ENCODE results near the gene TAX1BP3. TPM values are rescaled to one million over a fixed set of nuclear protein-coding genes. Genes with fewer than 3 reads are reported as not detected.
"Not testable (repeated sequence)": the region's sequence is repeated elsewhere in the genome, so short reads cannot be mapped to it uniquely, and the experiment has no call there.

TAX1BP3 gene, protein sequence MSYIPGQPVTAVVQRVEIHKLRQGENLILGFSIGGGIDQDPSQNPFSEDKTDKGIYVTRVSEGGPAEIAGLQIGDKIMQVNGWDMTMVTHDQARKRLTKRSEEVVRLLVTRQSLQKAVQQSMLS
- 10 to 100 TPM; 23.4 to 26.0 TPM for total RNA-seq
- polyA plus RNA-seq: 38.9 TPM

- Mint-ChIP-seq H3K9me3 (no peaks in the 10 kb centered on the region), H3K27me3 (no peaks in the 10 kb centered on the region), H3K4me1 (peaks cover 21 to 32% (median 25%) of the 10 kb centered on the region in 3 donors), H3K27ac (peak within 1 kb of the TSS; percentile 74 to 96 (median 86)), H3K36me3 (peaks cover 0 to 27% (median 0%) of the 10 kb centered on the region in 3 donors), H3K4me3 (peak within 1 kb of the TSS; percentile 90 to 98 (median 92))
- Histone ChIP-seq H3K27me3 (ENCODE audit: insufficient read depth, low read length, poor library complexity, severe bottlenecking) (no peaks in the 10 kb centered on the region), H3K27ac (ENCODE audit: low read depth, low read length) (peak within 1 kb of the TSS; percentile 55), H3K4me1 (ENCODE audit: insufficient read depth, low read length) (peaks cover 20% of the 10 kb centered on the region), H3K36me3 (ENCODE audit: insufficient read depth, low read length) (no peaks in the 10 kb centered on the region), H3K4me3 (ENCODE audit: low read length) (peak within 1 kb of the TSS; percentile 85), H3K9me3 (ENCODE audit: low read length) (no peaks in the 10 kb centered on the region)
- peak; percentile 98 to 100 (median 99) for DNase-seq
- POLR2A ChIA-PET: interaction anchor here (1.0 to 1.3 kb wide), 2 partner anchors 32 to 43 kb away, joined by 3 to 5 read pairs; partner anchors contain the start of genes CTNS and SHPK
- CTCF ChIA-PET: interaction anchor here (0.7 kb wide), 1 partner anchor 14 kb away, joined by 3 read pairs; no protein-coding TSS in a partner anchor
Observed at GRCh38 chr17:3668279-3669084, at the start of gene TAX1BP3, which contains the start of gene EMC6. Gene TAX1BP3 (minus strand): TSS chr17:3668578. CDS start chr17:3668526, 52 bp downstream. Gene EMC6 (plus strand): TSS chr17:3668812. CDS start chr17:3669147, 335 bp downstream.

DNA sequence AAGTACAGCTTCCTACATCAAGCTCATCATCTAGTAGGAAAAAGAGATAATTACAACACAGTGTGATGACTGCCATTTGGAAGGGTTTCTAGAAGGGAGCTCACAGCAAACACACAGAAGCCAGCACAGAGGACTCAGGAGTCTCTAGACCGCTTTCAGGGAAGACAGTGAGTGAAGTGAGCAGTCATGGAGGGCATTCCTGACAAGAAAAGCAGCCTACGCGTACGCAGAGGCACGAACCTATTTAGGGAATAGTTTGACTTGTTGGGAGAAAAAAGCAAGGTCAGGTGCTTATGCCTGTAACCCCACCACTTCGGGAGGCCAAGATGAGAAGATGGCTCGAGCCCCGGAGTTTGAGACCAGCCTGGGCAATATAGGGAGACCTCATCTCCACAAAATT, 46.9 kb upstream of the TAX1BP3 start:
- peaks cover 16 to 63% (median 27%) of the 10 kb centered on the region in 3 donors for H3K36me3 Mint-ChIP-seq
- no peak overlapping the region for H3K27ac ChIP-seq (ENCODE audit: low read depth, low read length)
- peaks cover 40 to 50% (median 44%) of the 10 kb centered on the region in 3 donors for H3K4me1 Mint-ChIP-seq
- H3K27me3 ChIP-seq (ENCODE audit: insufficient read depth, low read length, poor library complexity, severe bottlenecking): no peaks in the 10 kb centered on the region
- peak overlapping the region in 3 of 8 donors; percentile 27 to 87 (median 76) for H3K27ac Mint-ChIP-seq
- H3K27me3 Mint-ChIP-seq: no peaks in the 10 kb centered on the region
- no peak overlapping the region for H3K4me3 ChIP-seq (ENCODE audit: low read length)
- peak in 1 of 5 donors; percentile 1 for DNase-seq
- no peaks in the 10 kb centered on the region for H3K9me3 ChIP-seq (ENCODE audit: low read length)
- CTCF ChIA-PET: interaction anchor here (1.1 kb wide), 1 partner anchor 21 kb away, joined by 3 read pairs; no protein-coding TSS in a partner anchor
- POLR2A ChIA-PET: interaction anchor here (0.7 kb wide), 1 partner anchor 9 kb away, joined by 3 read pairs; no protein-coding TSS in a partner anchor
- no peaks in the 10 kb centered on the region for H3K9me3 Mint-ChIP-seq
- H3K4me3 Mint-ChIP-seq: no peak overlapping the region
- peaks cover 31% of the 10 kb centered on the region for H3K36me3 ChIP-seq (ENCODE audit: insufficient read depth, low read length)
- peaks cover 29% of the 10 kb centered on the region for H3K4me1 ChIP-seq (ENCODE audit: insufficient read depth, low read length)

DNA sequence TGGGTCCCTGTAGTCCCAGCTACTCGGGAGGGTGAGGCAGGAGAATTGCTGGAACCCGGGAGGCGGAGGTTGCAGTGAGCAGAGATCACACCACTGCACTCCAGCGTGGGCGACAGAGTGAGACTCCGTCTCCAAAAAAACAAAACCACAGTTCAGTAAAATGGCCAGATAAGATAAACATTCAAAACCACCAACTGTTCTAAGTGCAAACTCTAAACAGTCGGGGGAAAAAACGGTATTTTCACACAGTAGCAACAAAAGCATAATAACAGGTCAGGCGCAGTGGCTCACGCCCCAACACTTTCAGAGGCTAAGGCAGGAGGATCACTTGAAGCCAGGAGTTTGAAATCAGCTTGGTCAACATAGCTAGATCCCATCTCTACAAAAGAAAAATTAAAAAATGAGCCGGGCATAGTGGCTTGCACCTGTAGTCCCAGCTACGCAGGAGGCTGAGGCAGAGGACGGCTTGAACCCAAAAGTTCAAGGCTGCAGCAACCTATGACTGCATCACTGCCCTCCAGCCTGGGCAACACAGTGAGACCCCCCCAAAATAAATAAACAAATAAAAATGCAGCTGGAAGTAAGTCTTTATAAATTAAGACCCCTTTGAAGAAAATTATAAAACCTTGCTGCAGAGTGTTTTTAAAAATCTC, 44.6 kb upstream of the TAX1BP3 start:
- H3K27me3 ChIP-seq (ENCODE audit: insufficient read depth, low read length, poor library complexity, severe bottlenecking): no peaks in the 10 kb centered on the region
- no peaks in the 10 kb centered on the region for H3K9me3 Mint-ChIP-seq
- ChIA-PET POLR2A (interaction anchor here (0.6 kb wide), 1 partner anchor 52 kb away, joined by 6 read pairs; no protein-coding TSS in a partner anchor), CTCF (interaction anchor here (1.0 to 1.1 kb wide), 2 partner anchors 10 to 30 kb away, joined by 3 read pairs; no protein-coding TSS in a partner anchor)
- H3K9me3 ChIP-seq (ENCODE audit: low read length): no peaks in the 10 kb centered on the region
- no peak overlapping the region for H3K4me3 ChIP-seq (ENCODE audit: low read length)
- peaks cover 29% of the 10 kb centered on the region for H3K4me1 ChIP-seq (ENCODE audit: insufficient read depth, low read length)
- no peaks in the 10 kb centered on the region for H3K27me3 Mint-ChIP-seq
- peaks cover 41 to 48% (median 47%) of the 10 kb centered on the region in 3 donors for H3K4me1 Mint-ChIP-seq
- peak in 1 of 5 donors; percentile 15 for DNase-seq
- H3K36me3 ChIP-seq (ENCODE audit: insufficient read depth, low read length): peaks cover 30% of the 10 kb centered on the region
- H3K27ac Mint-ChIP-seq: peak overlapping the region; percentile 31 to 97 (median 88)
- H3K27ac ChIP-seq (ENCODE audit: low read depth, low read length): no peak overlapping the region
- H3K36me3 Mint-ChIP-seq: peaks cover 16 to 44% (median 21%) of the 10 kb centered on the region in 3 donors
- H3K4me3 Mint-ChIP-seq: peak overlapping the region in 6 of 7 donors; percentile 4 to 72 (median 44)

DNA sequence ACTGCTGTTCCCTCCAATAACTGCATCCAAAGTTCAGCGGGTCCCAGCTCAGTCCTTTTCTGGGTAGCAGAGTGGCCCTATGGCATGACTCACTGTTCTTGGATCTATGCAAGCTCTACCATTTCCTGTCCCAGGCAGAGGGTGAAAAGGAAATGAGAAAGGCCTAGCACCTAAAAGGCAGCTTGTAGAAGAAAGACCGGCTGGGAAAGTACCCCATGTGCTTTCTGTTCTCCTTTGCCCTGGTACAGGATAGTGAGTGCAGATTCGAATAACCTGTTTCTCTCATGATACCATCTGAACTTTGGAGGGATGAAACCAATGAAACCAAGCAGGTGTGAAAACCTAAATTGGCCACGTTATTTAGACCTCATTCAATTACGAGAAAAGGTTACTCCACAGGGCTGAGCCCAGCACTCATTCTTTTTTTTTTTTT, 42.6 kb upstream of the TAX1BP3 start:
- H3K27ac ChIP-seq (ENCODE audit: low read depth, low read length): no peak overlapping the region
- no peaks in the 10 kb centered on the region for H3K9me3 Mint-ChIP-seq
- H3K27me3 ChIP-seq (ENCODE audit: insufficient read depth, low read length, poor library complexity, severe bottlenecking): no peaks in the 10 kb centered on the region
- ChIA-PET POLR2A (interaction anchor here (0.7 to 1.4 kb wide), 9 partner anchors 12 to 432 kb away, joined by 3 to 12 read pairs (median 4); partner anchors contain the start of genes EMC6, HASPIN, P2RX5 and TAX1BP3), CTCF (interaction anchor here (0.7 to 2.4 kb wide), 10 partner anchors 12 to 135 kb away, joined by 3 to 7 read pairs (median 4); partner anchors contain the start of genes HASPIN, NCBP3 and P2RX5)
- peak overlapping the region; percentile 29 to 86 (median 68) for H3K4me3 Mint-ChIP-seq
- H3K4me1 ChIP-seq (ENCODE audit: insufficient read depth, low read length): peaks cover 29% of the 10 kb centered on the region
- peaks cover 10% of the 10 kb centered on the region for H3K36me3 ChIP-seq (ENCODE audit: insufficient read depth, low read length)
- peak; percentile 35 to 89 (median 83) for DNase-seq
- no peaks in the 10 kb centered on the region for H3K27me3 Mint-ChIP-seq
- peaks cover 39 to 48% (median 44%) of the 10 kb centered on the region in 3 donors for H3K4me1 Mint-ChIP-seq
- H3K4me3 ChIP-seq (ENCODE audit: low read length): no peak overlapping the region
- no peaks in the 10 kb centered on the region for H3K9me3 ChIP-seq (ENCODE audit: low read length)
- H3K27ac Mint-ChIP-seq: peak overlapping the region; percentile 78 to 97 (median 90)
- H3K36me3 Mint-ChIP-seq: peaks cover 7 to 25% (median 12%) of the 10 kb centered on the region in 3 donors

- H3K9me3 Mint-ChIP-seq: no peaks in the 10 kb centered on the region
- no peak overlapping the region for H3K4me3 Mint-ChIP-seq
- ChIA-PET CTCF (interaction anchor here (1.0 to 1.5 kb wide), 2 partner anchors 12 to 138 kb away, joined by 3 to 4 read pairs; partner anchors contain the start of genes NCBP3 and P2RX5), POLR2A (no interaction called here)
- Histone ChIP-seq H3K4me3 (ENCODE audit: low read length) (no peak overlapping the region), H3K9me3 (ENCODE audit: low read length) (no peaks in the 10 kb centered on the region), H3K27me3 (ENCODE audit: insufficient read depth, low read length, poor library complexity, severe bottlenecking) (no peaks in the 10 kb centered on the region), H3K4me1 (ENCODE audit: insufficient read depth, low read length) (peaks cover 29% of the 10 kb centered on the region), H3K36me3 (ENCODE audit: insufficient read depth, low read length) (no peaks in the 10 kb centered on the region), H3K27ac (ENCODE audit: low read depth, low read length) (no peak overlapping the region)
- DNase-seq: no peak
- no peaks in the 10 kb centered on the region for H3K27me3 Mint-ChIP-seq
- H3K4me1 Mint-ChIP-seq: peaks cover 33 to 41% (median 41%) of the 10 kb centered on the region in 3 donors
- peak overlapping the region in 2 of 8 donors; percentile 47 to 51 for H3K27ac Mint-ChIP-seq
- peaks cover 2 to 10% (median 5%) of the 10 kb centered on the region in 3 donors for H3K36me3 Mint-ChIP-seq
Observed at GRCh38 chr17:3708366-3708765, 40.0 kb upstream of the TAX1BP3 start.

GRCh38 chr17:3705718-3705984, 37.3 kb upstream of the TAX1BP3 start:
- H3K4me3 Mint-ChIP-seq; H3K27me3 Mint-ChIP-seq; H3K27ac Mint-ChIP-seq; H3K36me3 ChIP-seq (ENCODE audit: insufficient read depth, low read length); H3K4me1 ChIP-seq (ENCODE audit: insufficient read depth, low read length); H3K36me3 Mint-ChIP-seq; DNase-seq; H3K9me3 ChIP-seq (ENCODE audit: low read length); H3K27me3 ChIP-seq (ENCODE audit: insufficient read depth, low read length, poor library complexity, severe bottlenecking); H3K27ac ChIP-seq (ENCODE audit: low read depth, low read length); H3K9me3 Mint-ChIP-seq; POLR2A ChIA-PET; CTCF ChIA-PET; H3K4me3 ChIP-seq (ENCODE audit: low read length): not testable (repeated sequence)
- peaks cover 11 to 16% (median 16%) of the 10 kb centered on the region in 3 donors for H3K4me1 Mint-ChIP-seq

DNA sequence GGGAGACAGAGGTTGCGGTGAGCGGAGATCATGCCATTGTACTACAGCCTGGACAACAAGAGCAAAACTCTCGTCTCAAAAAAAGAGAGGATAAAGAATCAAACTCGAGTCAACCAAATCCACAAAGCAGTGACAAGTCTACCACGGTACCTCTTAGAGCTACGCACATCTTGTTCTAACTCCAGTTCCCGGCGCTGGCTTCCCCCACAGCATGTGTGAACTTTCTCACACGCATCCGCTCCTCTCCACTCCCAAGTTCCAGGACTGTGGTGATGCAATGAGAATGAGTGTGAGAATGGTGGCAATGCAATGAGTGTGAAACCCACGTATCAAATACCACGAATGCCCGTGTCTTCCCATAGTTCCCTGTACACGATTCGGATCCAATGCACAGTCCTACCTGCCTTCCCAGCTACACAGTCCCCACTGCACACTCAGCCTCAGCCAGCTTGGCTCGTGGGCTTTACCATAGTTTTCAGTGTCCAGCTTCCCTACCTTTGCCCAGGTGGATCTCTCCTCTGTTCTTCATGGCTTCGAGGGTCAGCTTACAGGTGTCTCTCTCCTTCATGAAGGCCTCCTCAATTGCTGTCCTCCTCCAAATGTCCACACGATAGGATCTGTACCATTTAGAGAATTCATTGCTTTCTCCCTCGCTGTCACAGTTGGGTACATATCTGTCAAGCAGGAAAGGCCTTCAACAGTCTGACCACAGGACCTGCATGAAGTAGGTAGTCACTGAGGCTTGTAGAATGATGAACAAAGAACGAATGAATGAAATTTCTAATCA, 36.7 kb upstream of the TAX1BP3 start:
- no peak overlapping the region for H3K27ac ChIP-seq (ENCODE audit: low read depth, low read length)
- H3K9me3 Mint-ChIP-seq: peaks cover 0 to 4% (median 0%) of the 10 kb centered on the region in 5 donors
- peak overlapping the region in 1 of 7 donors; percentile 51 for H3K4me3 Mint-ChIP-seq
- H3K4me3 ChIP-seq (ENCODE audit: low read length): no peak overlapping the region
- ChIA-PET POLR2A (no interaction called here), CTCF (no interaction called here)
- no peaks in the 10 kb centered on the region for H3K27me3 ChIP-seq (ENCODE audit: insufficient read depth, low read length, poor library complexity, severe bottlenecking)
- no peaks in the 10 kb centered on the region for H3K36me3 ChIP-seq (ENCODE audit: insufficient read depth, low read length)
- peaks cover 0 to 4% (median 4%) of the 10 kb centered on the region in 3 donors for H3K36me3 Mint-ChIP-seq
- no peaks in the 10 kb centered on the region for H3K4me1 ChIP-seq (ENCODE audit: insufficient read depth, low read length)
- peak overlapping the region in 4 of 8 donors; percentile 14 to 76 (median 27) for H3K27ac Mint-ChIP-seq
- no peak for DNase-seq
- H3K27me3 Mint-ChIP-seq: no peaks in the 10 kb centered on the region
- no peaks in the 10 kb centered on the region for H3K9me3 ChIP-seq (ENCODE audit: low read length)
- peaks cover 8 to 13% (median 12%) of the 10 kb centered on the region in 3 donors for H3K4me1 Mint-ChIP-seq
